T-helper 1 cell treated with Interleukin-12 subunit alpha and Interleukin-12 subunit beta and Interleukin-4 antibody, amounts not matched to agents 30 μg/mL and 1 μg/mL, for 36 hours (primary cell): ENCODE measurements around the gene CUL1.

ENCODE experiments used
- H3K27ac Mint-ChIP-seq: one replicate; pipeline ENCODE4 v1.8.0; 2021; ENCODE audit warnings: mild to moderate bottlenecking, mixed read lengths
- H3K27me3 Mint-ChIP-seq: one replicate; pipeline ENCODE4 v1.8.0; 2021; ENCODE audit warnings: low read depth, mixed read lengths
- H3K36me3 Mint-ChIP-seq: one replicate; pipeline ENCODE4 v1.8.0; 2021; ENCODE audit warnings: low read depth, mixed read lengths
- H3K4me1 Mint-ChIP-seq: one replicate; pipeline ENCODE4 v1.8.0; 2021; ENCODE audit warnings: low read depth, mixed read lengths
- H3K4me3 Mint-ChIP-seq: one replicate; pipeline ENCODE4 v1.8.0; 2021; ENCODE audit warnings: mild to moderate bottlenecking, moderate library complexity, mixed read lengths
- H3K9me3 Mint-ChIP-seq: one replicate; pipeline ENCODE4 v1.8.0; 2021; ENCODE audit warnings: mixed read lengths

Gene CUL1

DNA sequence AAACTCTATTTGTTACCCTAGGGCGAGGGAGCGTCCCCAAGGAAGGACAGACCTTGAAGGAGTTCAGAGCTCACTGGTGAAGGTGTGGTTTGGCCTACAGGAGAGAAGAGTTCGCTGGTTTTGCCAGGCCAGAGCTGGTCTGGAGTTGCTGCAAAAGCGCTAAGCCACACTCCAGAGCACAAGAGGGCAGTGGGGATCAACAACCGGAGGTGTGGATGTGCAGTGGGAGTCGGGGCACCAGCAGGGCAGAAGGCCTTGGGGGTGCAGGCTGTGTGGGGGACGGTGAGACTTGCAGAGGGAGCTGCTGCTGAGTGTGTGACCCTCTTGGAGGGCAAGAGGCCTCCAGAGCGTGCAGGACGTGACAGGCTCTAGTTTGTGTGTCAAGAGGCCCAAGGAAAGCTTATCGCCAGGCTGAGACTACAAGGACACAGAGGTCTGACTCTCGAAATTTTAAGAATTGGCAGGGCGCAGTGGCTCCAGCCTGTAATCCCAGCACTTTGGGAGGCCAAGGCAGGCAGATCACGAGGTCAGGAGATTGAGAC, 14.3 kb upstream of the CUL1 start:
- Mint-ChIP-seq H3K36me3 (no peaks in the 10 kb centered on the region), H3K9me3 (peaks cover 14% of the 10 kb centered on the region), H3K27ac (no peak overlapping the region), H3K27me3 (peaks cover 24% of the 10 kb centered on the region), H3K4me1 (no peaks in the 10 kb centered on the region), H3K4me3 (no peak overlapping the region)

DNA sequence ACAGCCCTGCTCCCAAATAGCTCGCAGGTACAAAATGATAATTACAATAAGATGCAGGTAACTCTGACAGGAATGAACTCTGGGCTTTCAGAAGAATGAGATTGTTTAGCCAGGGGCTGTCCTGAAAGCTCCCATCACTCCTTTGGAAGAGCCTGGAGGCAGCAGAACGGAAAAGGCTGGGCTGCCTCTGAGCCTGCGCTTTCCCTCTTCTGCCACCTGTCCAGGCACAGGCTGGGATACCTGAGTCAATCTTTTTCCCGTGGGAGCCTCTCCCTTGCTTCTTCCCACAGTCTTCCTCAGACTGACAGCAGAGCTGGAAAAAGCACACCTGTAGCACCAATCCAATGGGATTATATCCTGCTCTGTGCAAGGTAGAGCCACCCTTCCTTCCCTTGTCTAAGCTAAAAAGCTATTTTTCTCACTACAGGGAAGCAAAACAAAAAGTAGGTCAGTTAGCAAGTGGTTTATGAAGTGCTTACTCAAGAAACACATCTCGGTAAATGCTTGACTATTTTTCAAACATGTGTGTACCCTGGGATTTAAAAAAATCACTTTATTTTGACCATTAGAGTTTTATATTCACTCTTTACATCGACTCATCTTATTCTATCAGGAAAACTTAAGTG, 12.3 kb upstream of the CUL1 start:
- H3K9me3 Mint-ChIP-seq: peaks cover 8% of the 10 kb centered on the region
- peaks cover 7% of the 10 kb centered on the region for H3K27me3 Mint-ChIP-seq
- no peaks in the 10 kb centered on the region for H3K36me3 Mint-ChIP-seq
- no peak overlapping the region for H3K4me3 Mint-ChIP-seq
- peaks cover 2% of the 10 kb centered on the region for H3K4me1 Mint-ChIP-seq
- no peak overlapping the region for H3K27ac Mint-ChIP-seq

GRCh38 chr7:148687555-148687954, 11.1 kb upstream of the CUL1 start:
- Mint-ChIP-seq H3K27ac (no peak overlapping the region), H3K27me3 (no peaks in the 10 kb centered on the region), H3K36me3 (no peaks in the 10 kb centered on the region), H3K9me3 (no peaks in the 10 kb centered on the region), H3K4me1 (peaks cover 2% of the 10 kb centered on the region), H3K4me3 (no peak overlapping the region)

GRCh38 chr7:148688526-148688925, 10.2 kb upstream of the CUL1 start:
- Mint-ChIP-seq H3K4me1 (peaks cover 2% of the 10 kb centered on the region), H3K4me3 (no peak overlapping the region), H3K9me3 (no peaks in the 10 kb centered on the region), H3K36me3 (no peaks in the 10 kb centered on the region), H3K27ac (no peak overlapping the region), H3K27me3 (no peaks in the 10 kb centered on the region)

DNA sequence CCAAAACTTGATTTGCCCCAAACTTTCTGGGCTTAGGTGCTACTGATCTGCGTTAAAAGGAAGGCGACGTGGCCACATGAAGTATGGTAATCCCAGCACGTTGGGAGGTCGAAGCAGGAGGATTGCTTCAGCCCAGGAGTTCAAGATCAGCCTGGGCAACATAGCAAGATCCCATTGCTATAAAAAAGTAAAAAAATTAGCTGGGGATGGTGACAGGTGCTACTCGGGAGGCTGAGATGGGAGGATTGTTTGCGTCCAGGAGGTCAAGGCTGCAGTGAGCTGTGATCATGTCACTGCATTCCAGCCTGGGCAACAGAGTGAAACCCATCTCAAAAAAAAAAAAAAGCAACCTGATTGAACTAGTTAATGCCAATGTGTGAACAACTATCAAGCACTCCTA, 5.1 kb upstream of the CUL1 start:
- Mint-ChIP-seq H3K36me3 (peaks cover 2% of the 10 kb centered on the region), H3K9me3 (no peaks in the 10 kb centered on the region), H3K27ac (no peak overlapping the region), H3K4me3 (no peak overlapping the region), H3K27me3 (no peaks in the 10 kb centered on the region), H3K4me1 (peaks cover 18% of the 10 kb centered on the region)

DNA sequence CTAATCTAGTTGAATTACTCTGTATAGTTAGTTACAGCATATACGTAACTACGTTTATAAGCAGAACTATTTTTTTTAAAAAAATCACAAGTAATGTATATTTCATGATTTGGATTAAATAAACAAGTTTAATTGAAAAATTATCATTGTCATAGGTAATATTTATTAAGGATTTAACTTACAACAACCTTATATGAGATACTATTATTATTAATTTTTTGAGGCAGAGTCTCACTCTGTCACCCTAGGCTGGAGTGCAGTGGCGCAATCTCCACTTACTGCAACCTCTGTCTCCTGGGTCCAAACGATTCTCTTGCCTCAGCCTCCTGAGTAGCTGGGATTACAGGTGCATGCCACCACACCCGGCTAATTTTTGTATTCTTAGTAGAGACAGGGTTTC, 4.1 kb upstream of the CUL1 start:
- Mint-ChIP-seq H3K4me1 (peaks cover 18% of the 10 kb centered on the region), H3K27ac (no peak overlapping the region), H3K4me3 (no peak overlapping the region), H3K9me3 (no peaks in the 10 kb centered on the region), H3K36me3 (peaks cover 2% of the 10 kb centered on the region), H3K27me3 (no peaks in the 10 kb centered on the region)

GRCh38 chr7:148695953-148696352, 2.8 kb upstream of the CUL1 start:
- H3K27ac Mint-ChIP-seq: no peak overlapping the region
- H3K27me3 Mint-ChIP-seq: no peaks in the 10 kb centered on the region
- peaks cover 7% of the 10 kb centered on the region for H3K36me3 Mint-ChIP-seq
- H3K9me3 Mint-ChIP-seq: no peaks in the 10 kb centered on the region
- no peak overlapping the region for H3K4me3 Mint-ChIP-seq
- H3K4me1 Mint-ChIP-seq: peaks cover 26% of the 10 kb centered on the region

- H3K4me1 Mint-ChIP-seq: peaks cover 35% of the 10 kb centered on the region
These were observed 1.9 kb upstream of the CUL1 start for GRCh38 chr7:148696787-148697186.

GRCh38 chr7:148697256-148698006, 1.3 kb upstream of the CUL1 start:
- H3K9me3 Mint-ChIP-seq: no peaks in the 10 kb centered on the region
- peaks cover 7% of the 10 kb centered on the region for H3K36me3 Mint-ChIP-seq
- H3K27ac Mint-ChIP-seq: peak overlapping the region; percentile 83
- H3K27me3 Mint-ChIP-seq: no peaks in the 10 kb centered on the region
- peaks cover 36% of the 10 kb centered on the region for H3K4me1 Mint-ChIP-seq
- peak overlapping the region; percentile 81 for H3K4me3 Mint-ChIP-seq

More at GRCh38 chr7:148696787-148697186, 1.9 kb upstream of the CUL1 start:
- no peaks in the 10 kb centered on the region for H3K27me3 Mint-ChIP-seq
- H3K27ac Mint-ChIP-seq: peak overlapping the region; percentile 0
- H3K9me3 Mint-ChIP-seq: no peaks in the 10 kb centered on the region
- H3K36me3 Mint-ChIP-seq: peaks cover 7% of the 10 kb centered on the region
- peak overlapping the region; percentile 6 for H3K4me3 Mint-ChIP-seq

DNA sequence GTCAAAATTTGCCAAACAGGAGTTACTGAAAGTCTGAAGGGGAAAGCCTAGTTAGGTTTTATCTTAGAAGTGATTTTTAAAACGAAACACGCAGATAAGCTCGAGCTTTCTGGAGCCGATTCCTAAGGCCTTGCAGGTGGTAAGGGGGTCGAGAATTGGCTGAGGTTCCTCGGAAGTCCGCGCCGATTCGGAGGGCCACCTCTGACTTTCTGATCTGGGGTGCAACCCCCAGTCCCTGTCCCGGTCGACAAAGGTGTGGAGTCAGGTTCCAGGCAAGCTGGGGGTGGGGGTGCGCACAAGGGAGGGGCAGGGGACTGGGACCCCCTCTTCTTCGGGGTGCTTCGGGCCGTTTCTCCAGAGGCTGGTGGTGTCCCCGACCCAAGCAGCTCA, 701 bp upstream of the CUL1 start:
- peaks cover 7% of the 10 kb centered on the region for H3K36me3 Mint-ChIP-seq
- no peaks in the 10 kb centered on the region for H3K27me3 Mint-ChIP-seq
- peak overlapping the region; percentile 81 for H3K4me3 Mint-ChIP-seq
- no peaks in the 10 kb centered on the region for H3K9me3 Mint-ChIP-seq
- H3K4me1 Mint-ChIP-seq: peaks cover 41% of the 10 kb centered on the region
- H3K27ac Mint-ChIP-seq: peak overlapping the region; percentile 83

DNA sequence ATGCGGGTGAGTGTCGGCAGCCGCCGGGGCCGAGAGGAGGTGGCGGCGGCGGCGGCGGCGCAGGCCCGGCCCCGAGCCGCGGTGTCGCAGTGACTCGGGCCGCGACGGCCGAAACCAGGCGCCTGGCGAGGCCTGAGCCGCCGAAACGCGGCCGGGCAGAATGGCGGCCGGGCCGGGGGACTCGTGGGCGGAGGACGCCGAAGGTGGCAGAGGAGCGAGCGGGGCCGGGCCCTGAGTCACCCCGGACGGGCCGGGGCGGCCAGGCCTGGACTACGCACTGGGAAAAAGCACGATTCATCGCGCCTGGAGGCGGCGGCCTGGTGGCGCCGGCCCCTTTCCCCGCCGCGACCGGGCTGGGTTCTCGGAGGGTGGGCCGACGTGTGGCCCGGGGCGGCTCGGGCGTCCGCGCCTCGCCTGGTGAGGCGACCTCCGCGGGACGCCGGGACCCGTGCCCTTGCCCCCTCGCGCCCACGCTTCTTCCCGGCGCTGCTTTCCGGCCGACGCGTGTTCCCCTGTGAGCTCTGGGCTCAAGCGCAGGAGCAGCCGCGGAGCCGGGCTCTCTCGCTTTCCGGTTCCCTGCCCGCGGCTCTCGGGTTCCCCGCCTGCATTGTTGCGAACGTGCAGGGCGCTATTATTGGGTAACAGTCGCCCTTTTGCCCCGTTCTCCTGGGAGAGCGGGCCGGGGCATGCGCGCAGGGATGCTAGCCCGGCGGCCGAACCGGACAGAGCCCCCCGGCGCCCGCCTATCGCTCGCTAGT, 500 bp downstream of the CUL1 start:
- Mint-ChIP-seq H3K36me3 (peaks cover 7% of the 10 kb centered on the region), H3K27ac (peak overlapping the region; percentile 74), H3K4me3 (peak overlapping the region; percentile 76), H3K27me3 (no peaks in the 10 kb centered on the region), H3K4me1 (peaks cover 45% of the 10 kb centered on the region), H3K9me3 (no peaks in the 10 kb centered on the region)

DNA sequence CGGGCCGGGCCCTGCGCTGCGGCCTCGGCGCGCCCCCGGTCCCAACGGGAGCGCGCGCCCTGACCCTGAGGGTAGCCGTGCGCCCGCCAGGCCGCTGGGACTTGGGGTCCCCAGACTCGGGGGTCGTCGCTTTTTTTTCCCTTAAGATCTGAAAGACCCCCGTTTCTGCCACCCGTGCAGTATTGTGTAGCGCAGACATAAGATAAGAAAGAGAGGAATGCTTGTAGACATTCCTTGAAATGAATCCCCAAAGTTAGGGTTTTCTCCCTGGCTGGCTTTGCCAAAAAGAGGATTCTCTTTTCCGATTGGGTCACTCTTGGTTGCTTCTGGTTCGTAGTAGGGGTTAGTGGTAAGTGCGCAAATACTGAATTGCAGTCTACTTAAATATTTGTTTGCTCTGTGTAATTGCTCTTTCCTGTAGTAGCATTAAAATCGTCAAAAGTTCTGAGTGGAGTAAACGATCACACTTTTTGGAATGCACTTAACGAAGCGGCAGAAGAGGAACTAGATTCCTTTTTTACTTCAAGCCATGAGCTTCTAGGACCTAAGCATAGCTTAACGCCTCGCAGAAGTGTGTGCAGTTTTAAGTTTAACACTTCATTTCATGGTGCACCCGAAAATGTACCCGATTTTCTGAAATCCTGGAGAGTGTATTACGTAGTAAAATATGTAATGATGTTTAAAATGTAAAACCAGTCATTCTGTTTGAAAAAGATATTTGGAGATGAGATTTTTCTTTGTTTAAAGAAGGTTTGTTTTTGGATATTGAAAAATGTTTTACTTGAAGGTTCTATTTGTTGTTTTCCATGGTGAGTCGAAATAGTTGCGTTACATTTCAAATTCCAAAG, 1.3 kb downstream of the CUL1 start:
- Mint-ChIP-seq H3K4me1 (peaks cover 46% of the 10 kb centered on the region), H3K27me3 (no peaks in the 10 kb centered on the region), H3K27ac (peak overlapping the region; percentile 92), H3K4me3 (peak overlapping the region; percentile 93), H3K36me3 (peaks cover 7% of the 10 kb centered on the region), H3K9me3 (no peaks in the 10 kb centered on the region)

- H3K4me1 Mint-ChIP-seq: peaks cover 47% of the 10 kb centered on the region
These were observed 2.0 kb downstream of the CUL1 start for GRCh38 chr7:148700661-148701064.

GRCh38 chr7:148701414-148701813, 2.7 kb downstream of the CUL1 start:
- Mint-ChIP-seq H3K27me3 (no peaks in the 10 kb centered on the region), H3K36me3 (peaks cover 5% of the 10 kb centered on the region), H3K4me3 (peak overlapping the region; percentile 93), H3K27ac (no peak overlapping the region), H3K9me3 (no peaks in the 10 kb centered on the region), H3K4me1 (peaks cover 49% of the 10 kb centered on the region)

More at GRCh38 chr7:148700661-148701064, 2.0 kb downstream of the CUL1 start:
- Mint-ChIP-seq H3K27me3 (no peaks in the 10 kb centered on the region), H3K27ac (peak overlapping the region; percentile 28), H3K4me3 (peak overlapping the region; percentile 93), H3K9me3 (no peaks in the 10 kb centered on the region), H3K36me3 (peaks cover 5% of the 10 kb centered on the region)
